Measurements from ENCODE around the gene TBC1D20. TPM values are rescaled to one million over a fixed set of nuclear protein-coding genes. Genes with fewer than 3 reads are reported as not detected.

The TBC1D20 gene
- total RNA-seq, 4 donors from 2014 or later, result 11.0 to 44.0 (median 35.8) TPM

- H3K4me3 ChIP-seq, result no peak overlapping the region
- no peaks in the 10 kb centered on the region for H3K27me3 ChIP-seq
- no peaks in the 10 kb centered on the region for H3K36me3 ChIP-seq
- H3K4me1 ChIP-seq, result no peaks in the 10 kb centered on the region
- intact Hi-C loops (cut with DNase I; ENCODE audit: low total_unique reads), result no loop called here
- DNase-seq, result no peak
- TF ChIP-seq POLR2A (IDR thresholded peaks at IDR 0.05) (no peak), CTCF (IDR thresholded peaks at IDR 0.05) (no peak)
- H3K27ac ChIP-seq, result no peak overlapping the region
- H3K9me3 ChIP-seq, result no peaks in the 10 kb centered on the region
Measured at GRCh38 chr20:400128-400453, 62.2 kb downstream of the TBC1D20 start.

DNA sequence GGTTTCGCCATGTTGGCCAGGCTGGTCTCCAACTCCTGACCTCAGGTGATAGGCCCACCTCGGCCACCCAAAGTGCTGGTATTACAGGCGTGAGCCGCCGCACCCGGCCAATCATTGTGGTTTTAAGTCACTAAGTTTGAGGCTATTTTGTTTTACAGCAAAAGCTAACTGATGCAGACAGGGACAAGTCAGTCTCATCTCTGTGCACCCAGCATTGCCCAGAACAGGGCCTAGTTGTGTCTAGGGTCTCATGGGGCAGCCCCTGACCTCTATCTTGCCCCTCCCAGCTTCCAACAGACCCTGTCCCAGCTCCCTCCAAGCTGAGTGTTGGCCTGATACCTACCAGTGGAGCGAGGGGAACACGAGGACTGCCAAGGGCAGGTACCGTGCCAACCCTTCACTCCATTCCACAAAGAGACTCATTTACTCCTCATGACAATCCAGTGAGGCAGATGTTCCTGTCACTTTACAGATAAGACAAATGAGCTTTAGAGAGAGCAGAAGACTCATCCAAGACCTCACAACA is 63.1 kb downstream of the TBC1D20 start:
- TF ChIP-seq CTCF (IDR thresholded peaks at IDR 0.05) (no peak), POLR2A (IDR thresholded peaks at IDR 0.05) (no peak)
- Histone ChIP-seq H3K4me3 (no peak overlapping the region), H3K36me3 (no peaks in the 10 kb centered on the region), H3K27me3 (no peaks in the 10 kb centered on the region), H3K9me3 (no peaks in the 10 kb centered on the region), H3K27ac (no peak overlapping the region), H3K4me1 (no peaks in the 10 kb centered on the region)
- intact Hi-C loops (cut with DNase I; ENCODE audit: low total_unique reads), result no loop called here
- no peak for DNase-seq

GRCh38 chr20:397432-398237 is 64.7 kb downstream of the TBC1D20 start:
- no peaks in the 10 kb centered on the region for H3K9me3 ChIP-seq
- DNase-seq, result no peak
- H3K4me3 ChIP-seq, result no peak overlapping the region
- H3K27ac ChIP-seq, result no peak overlapping the region
- no peaks in the 10 kb centered on the region for H3K27me3 ChIP-seq
- TF ChIP-seq CTCF (IDR thresholded peaks at IDR 0.05) (no peak), POLR2A (IDR thresholded peaks at IDR 0.05) (no peak)
- H3K36me3 ChIP-seq, result no peaks in the 10 kb centered on the region
- no peaks in the 10 kb centered on the region for H3K4me1 ChIP-seq
- intact Hi-C loops (cut with DNase I; ENCODE audit: low total_unique reads), result no loop called here

- Histone ChIP-seq H3K36me3 (no peaks in the 10 kb centered on the region), H3K9me3 (no peaks in the 10 kb centered on the region)
Measured at GRCh38 chr20:396619-397431, 65.5 kb downstream of the TBC1D20 start.

More at GRCh38 chr20:396619-397431, 65.5 kb downstream of the TBC1D20 start:
- no peak for TF ChIP-seq CTCF (IDR thresholded peaks at IDR 0.05)
- Histone ChIP-seq H3K4me1 (no peaks in the 10 kb centered on the region), H3K27me3 (no peaks in the 10 kb centered on the region), H3K27ac (no peak overlapping the region), H3K4me3 (no peak overlapping the region)
- intact Hi-C loops (cut with DNase I; ENCODE audit: low total_unique reads), result no loop called here
- no peak for DNase-seq
